H1 (cell line): Measurements from ENCODE around the gene MBTPS1. TPM values are rescaled to one million over a fixed set of nuclear protein-coding genes. Genes with fewer than 3 reads are reported as not detected.

ENCODE experiments used
- CTCF ChIA-PET: fragments of 300-600 bp; sonication (Branson Sonifier 250); formaldehyde crosslinking; loops from one replicate; lab custom pipeline; 2021; ENCODE audit not compliant: partially characterized antibody; lab: Charles Lee
- POLR2A ChIA-PET: fragments of 300-600 bp; sonication (Branson Sonifier 250); formaldehyde crosslinking; loops from one replicate; lab custom pipeline; 2021; ENCODE audit warnings: inconsistent platforms; ENCODE audit not compliant: partially characterized antibody; lab: Charles Lee
- DNase-seq, 2 experiments: peaks; one replicate each; pipeline versions ENCODE4 v3.0.0 to v3.0.0-alpha.2; 2010 to 2022; ENCODE audit warnings: low spot score in 2 of 2, low read depth in 1 of 2, mixed read lengths in 1 of 2
- FAIRE-seq: peaks from 2 replicates; lab custom pipeline; 2011; peaks lifted over from hg19 to GRCh38; lab: Jason Lieb, UNC
- H2AFZ ChIP-seq: 2 replicates; pipeline ENCODE4 v1.8.1; 2012; ENCODE audit warnings: low read length, inconsistent platforms
- H2AK5ac ChIP-seq: 2 replicates; pipeline ENCODE4 v1.6.1; 2013; ENCODE audit warnings: low read depth, low read length
- H2BK120ac ChIP-seq: replicated peaks from 2 replicates; pipeline ENCODE3; 2013; ENCODE audit warnings: low read depth, low read length, inconsistent platforms
- H2BK12ac ChIP-seq: 2 replicates; pipeline ENCODE4 v1.6.1; 2013; ENCODE audit warnings: low read depth, low read length
- H2BK15ac ChIP-seq: 2 replicates; pipeline ENCODE4 v1.6.1; 2013; ENCODE audit warnings: low read length
- H2BK20ac ChIP-seq: 2 replicates; pipeline ENCODE4 v1.6.1; 2013; ENCODE audit warnings: low read length
- H2BK5ac ChIP-seq: 2 replicates; pipeline ENCODE4 v1.6.1; 2013; ENCODE audit warnings: low read depth, low read length
- H3K14ac ChIP-seq: 2 replicates; pipeline ENCODE4 v1.6.1; 2013; ENCODE audit warnings: inconsistent platforms; ENCODE audit not compliant: insufficient read length
- H3K18ac ChIP-seq: 2 replicates; pipeline ENCODE4 v1.6.1; 2013; ENCODE audit warnings: low read length; ENCODE audit errors: extremely low read depth
- H3K23ac ChIP-seq: 2 replicates; pipeline ENCODE4 v1.6.1; 2013; ENCODE audit warnings: inconsistent platforms; ENCODE audit not compliant: insufficient read length
- H3K23me2 ChIP-seq: 2 replicates; pipeline ENCODE4 v1.6.1; 2013; ENCODE audit warnings: low read depth, low read length
- H3K27ac ChIP-seq: 2 replicates; pipeline ENCODE4 v1.6.1; 2011; ENCODE audit warnings: low read depth, low read length, inconsistent platforms
- H3K27me3 ChIP-seq, 4 experiments: replicated peaks in 1 of 4; 1 replicate in 1 of 4; 2 replicates in 3 of 4; pipeline versions ENCODE4 v1.6.1 to v1.8.1; 2011 to 2013; ENCODE audit warnings: low read length in 3 of 4, mild to moderate bottlenecking in 3 of 4, inconsistent platforms in 2 of 4, mixed read lengths in 2 of 4, moderate library complexity in 1 of 4; ENCODE audit not compliant: control insufficient read depth in 3 of 4, insufficient read depth in 3 of 4; ENCODE audit errors: extremely low read depth in 1 of 4
- H3K36me3 ChIP-seq, 4 experiments: 2 replicates each; pipeline versions ENCODE4 v1.6.1 to v1.8.1; 2011 to 2013; ENCODE audit warnings: mild to moderate bottlenecking in 4 of 4, low read length in 3 of 4, moderate library complexity in 2 of 4, control low read depth in 1 of 4, inconsistent platforms in 1 of 4; ENCODE audit not compliant: insufficient read depth in 4 of 4, control insufficient read depth in 2 of 4
- H3K4ac ChIP-seq: replicated peaks from 2 replicates; pipeline ENCODE3; 2013; ENCODE audit warnings: low read length, low read depth, mixed read lengths, inconsistent platforms; ENCODE audit not compliant: insufficient read length
- H3K4me1 ChIP-seq, 4 experiments: replicated peaks in 1 of 4; 1 replicate in 1 of 4; 2 replicates in 3 of 4; pipeline versions ENCODE4 v1.6.1 to v1.8.1; 2011 to 2013; ENCODE audit warnings: low read length in 3 of 4, inconsistent platforms in 2 of 4, mixed read lengths in 1 of 4; ENCODE audit not compliant: insufficient read depth in 4 of 4, control insufficient read depth in 3 of 4
- H3K4me2 ChIP-seq, 2 experiments: 2 replicates each; pipeline versions ENCODE4 v1.6.1 to v1.8.1; 2011 to 2013; ENCODE audit warnings: low read depth in 2 of 2, low read length in 2 of 2, control low read depth in 1 of 2, inconsistent platforms in 1 of 2, mild to moderate bottlenecking in 1 of 2; ENCODE audit not compliant: insufficient read depth in 1 of 2
- H3K4me3 ChIP-seq, 4 experiments: fragments of 200-600, 300-600 bp in 1 of 4; sonication (generic), shearing (Covaris generic), sonication (Bioruptor Twin) in 1 of 4; 2 replicates each; pipeline versions ENCODE4 v1.5.1 to v1.8.1; 2011 to 2016; ENCODE audit warnings: low read length in 4 of 4, low read depth in 3 of 4, control low read depth in 2 of 4, inconsistent platforms in 2 of 4, mild to moderate bottlenecking in 2 of 4, mixed read lengths in 1 of 4, moderate library complexity in 1 of 4; ENCODE audit not compliant: insufficient read depth in 2 of 4; ENCODE audit errors: extremely low read depth in 1 of 4
- H3K56ac ChIP-seq: replicated peaks from 2 replicates; pipeline ENCODE3; 2013; ENCODE audit warnings: low read depth, mild to moderate bottlenecking, mixed read lengths, low read length, inconsistent platforms; ENCODE audit not compliant: insufficient read length
- H3K79me1 ChIP-seq: 2 replicates; pipeline ENCODE4 v1.6.1; 2013; ENCODE audit warnings: low read depth, low read length, control low read depth
- H3K79me2 ChIP-seq, 2 experiments: 2 replicates each; pipeline versions ENCODE4 v1.6.1 to v1.8.1; 2012 to 2013; ENCODE audit warnings: low read length in 2 of 2, mild to moderate bottlenecking in 2 of 2, inconsistent platforms in 1 of 2; ENCODE audit not compliant: insufficient read depth in 2 of 2, control insufficient read depth in 1 of 2
- H3K9ac ChIP-seq, 4 experiments: replicated peaks in 1 of 4; 1 replicate in 1 of 4; 2 replicates in 3 of 4; pipeline versions ENCODE4 v1.6.1 to v1.8.1; 2011 to 2013; ENCODE audit warnings: low read depth in 3 of 4, low read length in 3 of 4, control low read depth in 2 of 4, mild to moderate bottlenecking in 2 of 4, moderate library complexity in 2 of 4, inconsistent platforms in 1 of 4; ENCODE audit errors: extremely low read depth in 1 of 4
- H3K9me3 ChIP-seq, 2 experiments: 2 replicates each; pipeline versions ENCODE4 v1.6.1 to v1.8.1; 2012 to 2013; ENCODE audit warnings: mild to moderate bottlenecking in 2 of 2, moderate library complexity in 2 of 2, control low read depth in 1 of 2, inconsistent platforms in 1 of 2, low read depth in 1 of 2, low read length in 1 of 2, mixed read lengths in 1 of 2; ENCODE audit not compliant: insufficient read depth in 2 of 2
- H4K20me1 ChIP-seq, 2 experiments: replicated peaks in 1 of 2; 2 replicates each; pipeline versions ENCODE3 to v1.8.1; 2011 to 2013; ENCODE audit warnings: inconsistent platforms in 2 of 2, low read length in 2 of 2, mild to moderate bottlenecking in 1 of 2; ENCODE audit not compliant: insufficient read depth in 2 of 2, control insufficient read depth in 1 of 2
- H4K5ac ChIP-seq: 2 replicates; pipeline ENCODE4 v1.6.1; 2013; ENCODE audit warnings: low read length, low read depth, mixed read lengths, inconsistent platforms; ENCODE audit not compliant: insufficient read length
- H4K8ac ChIP-seq: 2 replicates; pipeline ENCODE4 v1.8.0; 2013; ENCODE audit warnings: mild to moderate bottlenecking, moderate library complexity, low read length, inconsistent platforms; ENCODE audit not compliant: insufficient read depth; ENCODE audit errors: extremely low read depth
- H4K91ac ChIP-seq: replicated peaks from 2 replicates; pipeline ENCODE3; 2013; ENCODE audit warnings: low read length, mixed read lengths, inconsistent platforms; ENCODE audit not compliant: insufficient read length
- KDM4A ChIP-seq: IDR thresholded peaks from one replicate; pipeline ENCODE4 v1.7.1; 2012; ENCODE audit warnings: low read depth, mild to moderate bottlenecking, moderate library complexity, low read length, inconsistent platforms; ENCODE audit not compliant: severe bottlenecking
- SP1 ChIP-seq: IDR thresholded peaks from 2 replicates; pipeline ENCODE4 v1.6.1; 2011; ENCODE audit warnings: low read depth, low read length
- WGBS, 2 experiments: shearing (Covaris generic) in 1 of 2; methylation state at CpG; one replicate each; pipeline versions ENCODE4 v1.1.6 to v1.1.7; 2013 to 2015; ENCODE audit warnings: low lambda C conversion rate in 2 of 2, mixed read lengths in 2 of 2, inconsistent platforms in 1 of 2, low coverage in 1 of 2, missing lambda C conversion rate in 1 of 2; ENCODE audit not compliant: insufficient replicate concordance in 2 of 2, insufficient coverage in 1 of 2, insufficient read length in 1 of 2; ENCODE audit errors: extremely low coverage in 1 of 2, missing lambda C conversion rate in 1 of 2; 5-methylcytosine and 5-hydroxymethylcytosine counted together
- polyA plus RNA-seq, 7 experiments: library from polyadenylated mRNA; depleted of rRNA in 3 of 7; stranded (reverse) in 5 of 7; unstranded in 2 of 7; fragments of >200 nt in 5 of 7; fragments of 200-250 nt in 2 of 7; gene quantifications; 1 replicate in 5 of 7; 2 replicates in 1 of 7; 4 replicates in 1 of 7; pipeline versions ENCODE4 v1.2.1 to v1.2.3, GENCODE V29; 2011 to 2013; ENCODE audit warnings: missing spikeins in 2 of 7, mixed read lengths in 2 of 7
- total RNA-seq: library from RNA; stranded (reverse); fragmentation: NEBNext Ultra II Directional; extraction: Animal tissue kit (Norgen Biotek cat#: 25700); gene quantifications from 2 replicates; pipeline ENCODE4 v1.2.1, GENCODE V29; 2021
- TF ChIP-seq, protein P1 (sequence below), 3 experiments: IDR thresholded peaks; 1 replicate in 2 of 3; 2 replicates in 1 of 3; pipeline versions ENCODE4 v1.5.1 to v1.6.1; 2011; ENCODE audit warnings: low read length in 3 of 3, mild to moderate bottlenecking in 3 of 3, inconsistent platforms in 2 of 3, low read depth in 1 of 3, moderate library complexity in 1 of 3; ENCODE audit not compliant: insufficient read depth in 1 of 3; ENCODE audit errors: control extremely low read depth in 1 of 3

Gene MBTPS1
- total and polyA plus RNA-seq, 2 of the 8 experiments (the other 6 are each of a cell fraction or from before 2014, with no cell fraction given): 30.6 to 53.3 TPM

DNA sequence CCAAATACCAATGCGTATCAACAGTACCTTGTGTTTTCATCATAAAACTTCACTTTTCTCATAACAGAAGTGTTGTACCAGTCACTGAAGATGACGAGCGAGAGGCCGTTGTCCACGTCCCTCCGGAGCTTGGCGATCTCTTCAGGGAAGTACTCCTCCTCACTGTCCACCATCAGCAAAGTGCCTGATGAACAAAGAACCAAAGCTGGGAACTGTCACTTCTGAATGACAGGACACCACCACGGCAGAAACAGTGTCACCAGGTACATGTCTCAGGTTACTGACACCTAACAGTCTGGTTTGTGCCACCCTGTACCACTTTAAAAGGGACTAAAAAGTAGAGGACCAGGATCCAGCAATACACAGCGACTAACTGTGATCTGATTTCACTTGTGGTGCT, 49.1 kb downstream of the MBTPS1 start:
- peaks cover 10 to 44% (median 32%) of the 10 kb centered on the region in 4 experiments; a peak in 7 of 8 replicates for H3K36me3 ChIP-seq
- H2BK120ac ChIP-seq: no peak overlapping the region
- H4K8ac ChIP-seq: no peak overlapping the region
- no peak overlapping the region for H2AK5ac ChIP-seq
- FAIRE-seq: no peak
- no peak overlapping the region for H2BK12ac ChIP-seq
- H4K91ac ChIP-seq: no peak overlapping the region
- no peaks in the 10 kb centered on the region; the same call in 1 of the 2 replicates for H3K79me1 ChIP-seq
- no peak for DNase-seq
- H4K5ac ChIP-seq: no peak overlapping the region
- no peaks in the 10 kb centered on the region for H3K9me3 ChIP-seq
- no peak overlapping the region for H2BK15ac ChIP-seq
- no peaks in the 10 kb centered on the region for H3K4me1 ChIP-seq
- H3K56ac ChIP-seq: no peak overlapping the region
- no peaks in the 10 kb centered on the region for H3K23me2 ChIP-seq
- H2BK5ac ChIP-seq: no peak overlapping the region
- H2BK20ac ChIP-seq: no peak overlapping the region
- no peak overlapping the region for H3K4me3 ChIP-seq
- WGBS, 2 experiments: 95% methylated on average over 9 of the region's 9 CpGs; no CpG with 5 or more reads in 1 of the 2 experiments
- no peak overlapping the region for H3K4ac ChIP-seq
- no peak overlapping the region for H3K14ac ChIP-seq
- no peak overlapping the region for H3K4me2 ChIP-seq
- no peak overlapping the region for H2AFZ ChIP-seq
- POLR2A ChIA-PET: no interaction called here
- no peak for TF ChIP-seq KDM4A
- TF ChIP-seq, protein P1, sequence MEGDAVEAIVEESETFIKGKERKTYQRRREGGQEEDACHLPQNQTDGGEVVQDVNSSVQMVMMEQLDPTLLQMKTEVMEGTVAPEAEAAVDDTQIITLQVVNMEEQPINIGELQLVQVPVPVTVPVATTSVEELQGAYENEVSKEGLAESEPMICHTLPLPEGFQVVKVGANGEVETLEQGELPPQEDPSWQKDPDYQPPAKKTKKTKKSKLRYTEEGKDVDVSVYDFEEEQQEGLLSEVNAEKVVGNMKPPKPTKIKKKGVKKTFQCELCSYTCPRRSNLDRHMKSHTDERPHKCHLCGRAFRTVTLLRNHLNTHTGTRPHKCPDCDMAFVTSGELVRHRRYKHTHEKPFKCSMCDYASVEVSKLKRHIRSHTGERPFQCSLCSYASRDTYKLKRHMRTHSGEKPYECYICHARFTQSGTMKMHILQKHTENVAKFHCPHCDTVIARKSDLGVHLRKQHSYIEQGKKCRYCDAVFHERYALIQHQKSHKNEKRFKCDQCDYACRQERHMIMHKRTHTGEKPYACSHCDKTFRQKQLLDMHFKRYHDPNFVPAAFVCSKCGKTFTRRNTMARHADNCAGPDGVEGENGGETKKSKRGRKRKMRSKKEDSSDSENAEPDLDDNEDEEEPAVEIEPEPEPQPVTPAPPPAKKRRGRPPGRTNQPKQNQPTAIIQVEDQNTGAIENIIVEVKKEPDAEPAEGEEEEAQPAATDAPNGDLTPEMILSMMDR (IDR thresholded peaks at IDR 0.05; ENCODE audit: control extremely low read depth in 1 of 3, insufficient read depth in 1 of 3, low read depth in 1 of 3, low read length in 3 of 3): no peak
- no peak for TF ChIP-seq SP1
- TF ChIP-seq, all 59 proteins: peak for 0
- peaks cover 2 to 4% of the 10 kb centered on the region in 2 experiments for H4K20me1 ChIP-seq
- H3K79me2 ChIP-seq: no peaks in the 10 kb centered on the region
- H3K9ac ChIP-seq: no peak overlapping the region
- no peak overlapping the region for H3K23ac ChIP-seq
- no peak overlapping the region for H3K27ac ChIP-seq
- no peak overlapping the region for H3K18ac ChIP-seq
- CTCF ChIA-PET: interaction anchor here (0.5 to 21.4 kb wide), 11 partner anchors 12 to 156 kb away, joined by 3 to 366 read pairs (median 4); partner anchors contain the start of genes OSGIN1 and SLC38A8
- no peaks in the 10 kb centered on the region for H3K27me3 ChIP-seq
